Measurements from ENCODE around the gene ADORA2A. TPM values are rescaled to one million over a fixed set of nuclear protein-coding genes. Genes with fewer than 3 reads are reported as not detected.

Gene ADORA2A
- total RNA-seq, 2 experiments from 2014 or later: 15.5 to 16.4 TPM

GRCh38 chr22:24444729-24445466 lies 17.5 kb downstream of the ADORA2A start:
- peaks cover 53% of the 10 kb centered on the region for H3K36me3 Mint-ChIP-seq (ENCODE audit: low read depth)
- H3K4me1 Mint-ChIP-seq (ENCODE audit: low read depth): peaks cover 27% of the 10 kb centered on the region
- H3K4me1 ChIP-seq (ENCODE audit: insufficient read depth, low read length): peaks cover 35% of the 10 kb centered on the region

GRCh38 chr22:24445481-24446259 lies 18.3 kb downstream of the ADORA2A start:
- Histone ChIP-seq H3K4me1 (ENCODE audit: insufficient read depth, low read length) (peaks cover 31% of the 10 kb centered on the region), H3K9me3 (ENCODE audit: control insufficient read depth in 1 of 2, insufficient read depth in 1 of 2, low read length in 2 of 2) (peaks cover 0 to 1% of the 10 kb centered on the region in 2 experiments), H3K36me3 (ENCODE audit: insufficient read depth, low read length) (peaks cover 38% of the 10 kb centered on the region), H3K27me3 (ENCODE audit: control insufficient read depth in 1 of 2, insufficient read depth in 2 of 2, low read length in 2 of 2) (no peaks in the 10 kb centered on the region), H3K4me3 (ENCODE audit: low read length) (no peak overlapping the region), H3K27ac (ENCODE audit: low read depth in 1 of 2, low read length in 2 of 2) (no peak overlapping the region)
- H3K9me3 Mint-ChIP-seq: no peaks in the 10 kb centered on the region
- no peaks in the 10 kb centered on the region for H3K27me3 Mint-ChIP-seq
- TF ChIP-seq CTCF (IDR thresholded peaks at IDR 0.05): no peak
- peaks cover 21% of the 10 kb centered on the region for H3K4me1 Mint-ChIP-seq (ENCODE audit: low read depth)
- ChIA-PET CTCF (interaction anchor here (1.4 kb wide), 1 partner anchor 10 kb away, joined by 3 read pairs; no protein-coding TSS in a partner anchor), POLR2A (interaction anchor here (1.3 to 1.6 kb wide), 2 partner anchors 11 to 21 kb away, joined by 3 to 5 read pairs; no protein-coding TSS in a partner anchor)
- ATAC-seq (ENCODE audit: poor library complexity): no peak
- no peak overlapping the region for H3K27ac Mint-ChIP-seq
- intact Hi-C loops (cut with DNase I, micrococcal nuclease): no loop called here
- peaks cover 45% of the 10 kb centered on the region for H3K36me3 Mint-ChIP-seq (ENCODE audit: low read depth)
- DNase-seq: peak in 1 of 14 experiments; percentile 28
- no peak overlapping the region for H3K4me3 Mint-ChIP-seq

More at GRCh38 chr22:24444729-24445466, 17.5 kb downstream of the ADORA2A start:
- H3K27me3 ChIP-seq (ENCODE audit: control insufficient read depth in 1 of 2, insufficient read depth in 2 of 2, low read length in 2 of 2): no peaks in the 10 kb centered on the region
- H3K9me3 ChIP-seq (ENCODE audit: control insufficient read depth in 1 of 2, insufficient read depth in 1 of 2, low read length in 2 of 2): no peaks in the 10 kb centered on the region
- no peak for TF ChIP-seq CTCF (IDR thresholded peaks at IDR 0.05)
- H3K27ac ChIP-seq (ENCODE audit: low read depth in 1 of 2, low read length in 2 of 2): no peak overlapping the region
- peaks cover 42% of the 10 kb centered on the region for H3K36me3 ChIP-seq (ENCODE audit: insufficient read depth, low read length)
- intact Hi-C loops (cut with DNase I, micrococcal nuclease): no loop called here
- H3K4me3 ChIP-seq (ENCODE audit: low read length): no peak overlapping the region
- Mint-ChIP-seq H3K27me3 (no peaks in the 10 kb centered on the region), H3K9me3 (no peaks in the 10 kb centered on the region), H3K27ac (no peak overlapping the region), H3K4me3 (no peak overlapping the region)
- ChIA-PET CTCF (no interaction called here), POLR2A (interaction anchor here (1.4 to 2.4 kb wide), 2 partner anchors 10 to 18 kb away, joined by 3 to 8 read pairs; partner anchors contain the start of gene ADORA2A)
- ATAC-seq (ENCODE audit: poor library complexity): no peak
- no peak for DNase-seq

- intact Hi-C loops (cut with DNase I, micrococcal nuclease): no loop called here
- Mint-ChIP-seq H3K4me1 (ENCODE audit: low read depth) (peaks cover 16% of the 10 kb centered on the region), H3K4me3 (no peak overlapping the region), H3K9me3 (no peaks in the 10 kb centered on the region), H3K27me3 (no peaks in the 10 kb centered on the region), H3K36me3 (ENCODE audit: low read depth) (peaks cover 39% of the 10 kb centered on the region), H3K27ac (peak overlapping the region; percentile 27)
- peaks cover 33% of the 10 kb centered on the region for H3K36me3 ChIP-seq (ENCODE audit: insufficient read depth, low read length)
- no peak overlapping the region for H3K4me3 ChIP-seq (ENCODE audit: low read length)
- ATAC-seq (ENCODE audit: poor library complexity) (no peak), DNase-seq (no peak)
- POLR2A ChIA-PET: interaction anchor here (1.3 to 1.6 kb wide), 2 partner anchors 11 to 22 kb away, joined by 3 to 5 read pairs; no protein-coding TSS in a partner anchor
- no peaks in the 10 kb centered on the region for H3K27me3 ChIP-seq (ENCODE audit: control insufficient read depth in 1 of 2, insufficient read depth in 2 of 2, low read length in 2 of 2)
- no peak for TF ChIP-seq CTCF (IDR thresholded peaks at IDR 0.05)
- CTCF ChIA-PET: interaction anchor here (1.4 kb wide), 1 partner anchor 9 kb away, joined by 3 read pairs; no protein-coding TSS in a partner anchor
- no peak overlapping the region for H3K27ac ChIP-seq (ENCODE audit: low read depth in 1 of 2, low read length in 2 of 2)
- H3K4me1 ChIP-seq (ENCODE audit: insufficient read depth, low read length): peaks cover 25% of the 10 kb centered on the region
- peaks cover 0 to 7% of the 10 kb centered on the region in 2 experiments for H3K9me3 ChIP-seq (ENCODE audit: control insufficient read depth in 1 of 2, insufficient read depth in 1 of 2, low read length in 2 of 2)
These were observed 18.8 kb downstream of the ADORA2A start for GRCh38 chr22:24446260-24446611.

Data from CD4-positive, alpha-beta T cell (primary cell).